ENCODE results near the gene ZNF740. TPM values are rescaled to one million over a fixed set of nuclear protein-coding genes. Genes with fewer than 3 reads are reported as not detected.

ZNF740 gene
- total and polyA plus RNA-seq, 10 of the 15 experiments (the other 5 are each of a cell fraction or from before 2014, with no cell fraction given), result 1.4 to 33.6 (median 11.3) TPM

DNA sequence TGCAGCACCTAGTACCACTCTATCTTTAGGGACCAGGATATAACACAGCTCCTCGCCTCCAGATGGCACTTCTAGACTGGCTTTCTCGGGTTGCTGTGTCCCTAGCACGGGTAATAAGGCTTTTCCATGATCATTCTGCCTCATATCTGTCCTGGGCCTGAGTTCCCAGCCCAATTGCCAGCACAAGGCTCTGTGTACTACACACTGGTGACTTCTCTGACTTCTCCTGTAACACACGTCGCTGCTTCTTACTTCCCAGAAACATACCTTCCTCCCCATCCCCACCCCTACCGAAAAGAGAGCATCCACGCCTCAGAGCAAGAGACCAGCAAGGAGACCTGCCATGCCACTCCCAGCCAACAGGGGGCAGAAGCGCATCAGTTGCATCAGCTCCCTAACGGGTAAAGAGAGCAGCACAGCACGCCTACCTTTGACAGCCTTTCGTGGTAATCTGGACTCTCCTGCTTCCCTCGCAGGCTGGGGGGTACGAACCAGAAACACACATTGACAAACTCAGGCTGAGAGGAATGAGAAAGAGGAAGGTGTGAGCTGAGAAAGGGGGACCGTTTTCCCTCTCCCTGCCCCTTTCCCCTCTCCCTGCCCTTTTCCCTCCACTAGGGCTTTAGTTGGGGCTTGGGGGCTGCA, 21.2 kb upstream of the ZNF740 start (continued):
- no peak for TF ChIP-seq BRCA1 (IDR thresholded peaks at IDR 0.05; ENCODE audit: low read depth, low read length)
- no peak for TF ChIP-seq CHD1 (IDR thresholded peaks at IDR 0.05; ENCODE audit: low read depth, low read length)
- TF ChIP-seq POLR2AphosphoS2 (IDR thresholded peaks at IDR 0.05; ENCODE audit: low read depth, low read length), result no peak
- TF ChIP-seq, protein P1, sequence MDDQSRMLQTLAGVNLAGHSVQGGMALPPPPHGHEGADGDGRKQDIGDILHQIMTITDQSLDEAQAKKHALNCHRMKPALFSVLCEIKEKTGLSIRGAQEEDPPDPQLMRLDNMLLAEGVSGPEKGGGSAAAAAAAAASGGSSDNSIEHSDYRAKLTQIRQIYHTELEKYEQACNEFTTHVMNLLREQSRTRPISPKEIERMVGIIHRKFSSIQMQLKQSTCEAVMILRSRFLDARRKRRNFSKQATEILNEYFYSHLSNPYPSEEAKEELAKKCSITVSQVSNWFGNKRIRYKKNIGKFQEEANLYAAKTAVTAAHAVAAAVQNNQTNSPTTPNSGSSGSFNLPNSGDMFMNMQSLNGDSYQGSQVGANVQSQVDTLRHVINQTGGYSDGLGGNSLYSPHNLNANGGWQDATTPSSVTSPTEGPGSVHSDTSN (IDR thresholded peaks at IDR 0.05; ENCODE audit: insufficient replicate concordance, low read depth, low read length), result no peak
- TF ChIP-seq TAF1 (IDR thresholded peaks at IDR 0.05; ENCODE audit: borderline replicate concordance, low read depth, low read length), result no peak
- no peak for TF ChIP-seq RBBP5 (conservative IDR thresholded peaks at IDR 0.05)
- TF ChIP-seq POLR2AphosphoS5 (IDR thresholded peaks at IDR 0.05; ENCODE audit: low read length), result no peak
- TF ChIP-seq CHD2 (IDR thresholded peaks at IDR 0.05; ENCODE audit: borderline replicate concordance, low read depth, low read length), result 0 out of 2 replicates have a peak, but pooled peaks have one; percentile 13
- TF ChIP-seq NFYB (IDR thresholded peaks at IDR 0.05; ENCODE audit: insufficient read depth, low read depth, low read length), result no peak
- TF ChIP-seq ZNF207 (IDR thresholded peaks at IDR 0.05; ENCODE audit: borderline replicate concordance), result 0 out of 2 replicates have a peak, but pooled peaks have one; percentile 49
- no peak for TF ChIP-seq SPI1 (IDR thresholded peaks at IDR 0.05; ENCODE audit: borderline replicate concordance, insufficient read depth, low read depth, low read length)
- TF ChIP-seq SIX5 (IDR thresholded peaks at IDR 0.05; ENCODE audit: low read depth, low read length, severe bottlenecking), result no peak
- peak; percentile 82 for TF ChIP-seq SMARCA5 (IDR thresholded peaks at IDR 0.05)
- no peak for TF ChIP-seq ZNF217 (IDR thresholded peaks at IDR 0.05)
- no peak for TF ChIP-seq HDAC6 (IDR thresholded peaks at IDR 0.05; ENCODE audit: unreplicated experiment)
- peak; percentile 45; the same call in 1 of the 2 replicates for TF ChIP-seq MXI1 (IDR thresholded peaks at IDR 0.05; ENCODE audit: low read depth, low read length)
- TF ChIP-seq, protein P2, sequence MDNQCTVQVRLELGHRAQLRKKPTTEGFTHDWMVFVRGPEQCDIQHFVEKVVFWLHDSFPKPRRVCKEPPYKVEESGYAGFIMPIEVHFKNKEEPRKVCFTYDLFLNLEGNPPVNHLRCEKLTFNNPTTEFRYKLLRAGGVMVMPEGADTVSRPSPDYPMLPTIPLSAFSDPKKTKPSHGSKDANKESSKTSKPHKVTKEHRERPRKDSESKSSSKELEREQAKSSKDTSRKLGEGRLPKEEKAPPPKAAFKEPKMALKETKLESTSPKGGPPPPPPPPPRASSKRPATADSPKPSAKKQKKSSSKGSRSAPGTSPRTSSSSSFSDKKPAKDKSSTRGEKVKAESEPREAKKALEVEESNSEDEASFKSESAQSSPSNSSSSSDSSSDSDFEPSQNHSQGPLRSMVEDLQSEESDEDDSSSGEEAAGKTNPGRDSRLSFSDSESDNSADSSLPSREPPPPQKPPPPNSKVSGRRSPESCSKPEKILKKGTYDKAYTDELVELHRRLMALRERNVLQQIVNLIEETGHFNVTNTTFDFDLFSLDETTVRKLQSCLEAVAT (IDR thresholded peaks at IDR 0.05), result 0 out of 2 replicates have a peak, but pooled peaks have one; percentile 47
- TF ChIP-seq, protein P3, sequence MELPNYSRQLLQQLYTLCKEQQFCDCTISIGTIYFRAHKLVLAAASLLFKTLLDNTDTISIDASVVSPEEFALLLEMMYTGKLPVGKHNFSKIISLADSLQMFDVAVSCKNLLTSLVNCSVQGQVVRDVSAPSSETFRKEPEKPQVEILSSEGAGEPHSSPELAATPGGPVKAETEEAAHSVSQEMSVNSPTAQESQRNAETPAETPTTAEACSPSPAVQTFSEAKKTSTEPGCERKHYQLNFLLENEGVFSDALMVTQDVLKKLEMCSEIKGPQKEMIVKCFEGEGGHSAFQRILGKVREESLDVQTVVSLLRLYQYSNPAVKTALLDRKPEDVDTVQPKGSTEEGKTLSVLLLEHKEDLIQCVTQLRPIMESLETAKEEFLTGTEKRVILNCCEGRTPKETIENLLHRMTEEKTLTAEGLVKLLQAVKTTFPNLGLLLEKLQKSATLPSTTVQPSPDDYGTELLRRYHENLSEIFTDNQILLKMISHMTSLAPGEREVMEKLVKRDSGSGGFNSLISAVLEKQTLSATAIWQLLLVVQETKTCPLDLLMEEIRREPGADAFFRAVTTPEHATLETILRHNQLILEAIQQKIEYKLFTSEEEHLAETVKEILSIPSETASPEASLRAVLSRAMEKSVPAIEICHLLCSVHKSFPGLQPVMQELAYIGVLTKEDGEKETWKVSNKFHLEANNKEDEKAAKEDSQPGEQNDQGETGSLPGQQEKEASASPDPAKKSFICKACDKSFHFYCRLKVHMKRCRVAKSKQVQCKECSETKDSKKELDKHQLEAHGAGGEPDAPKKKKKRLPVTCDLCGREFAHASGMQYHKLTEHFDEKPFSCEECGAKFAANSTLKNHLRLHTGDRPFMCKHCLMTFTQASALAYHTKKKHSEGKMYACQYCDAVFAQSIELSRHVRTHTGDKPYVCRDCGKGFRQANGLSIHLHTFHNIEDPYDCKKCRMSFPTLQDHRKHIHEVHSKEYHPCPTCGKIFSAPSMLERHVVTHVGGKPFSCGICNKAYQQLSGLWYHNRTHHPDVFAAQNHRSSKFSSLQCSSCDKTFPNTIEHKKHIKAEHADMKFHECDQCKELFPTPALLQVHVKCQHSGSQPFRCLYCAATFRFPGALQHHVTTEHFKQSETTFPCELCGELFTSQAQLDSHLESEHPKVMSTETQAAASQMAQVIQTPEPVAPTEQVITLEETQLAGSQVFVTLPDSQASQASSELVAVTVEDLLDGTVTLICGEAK (IDR thresholded peaks at IDR 0.05; ENCODE audit: borderline replicate concordance), result no peak
- TF ChIP-seq SRF (IDR thresholded peaks at IDR 0.05; ENCODE audit: low read depth in 2 of 2, low read length in 2 of 2), result no peak
- no peak for TF ChIP-seq SMAD5 (IDR thresholded peaks at IDR 0.05; ENCODE audit: low read depth)
- no peak for TF ChIP-seq PAX8 (IDR thresholded peaks at IDR 0.05)
- 0 out of 2 replicates have a peak, but pooled peaks have one; percentile 13 for TF ChIP-seq RFX5 (IDR thresholded peaks at IDR 0.05; ENCODE audit: low read depth, low read length)
- TF ChIP-seq, protein P4, sequence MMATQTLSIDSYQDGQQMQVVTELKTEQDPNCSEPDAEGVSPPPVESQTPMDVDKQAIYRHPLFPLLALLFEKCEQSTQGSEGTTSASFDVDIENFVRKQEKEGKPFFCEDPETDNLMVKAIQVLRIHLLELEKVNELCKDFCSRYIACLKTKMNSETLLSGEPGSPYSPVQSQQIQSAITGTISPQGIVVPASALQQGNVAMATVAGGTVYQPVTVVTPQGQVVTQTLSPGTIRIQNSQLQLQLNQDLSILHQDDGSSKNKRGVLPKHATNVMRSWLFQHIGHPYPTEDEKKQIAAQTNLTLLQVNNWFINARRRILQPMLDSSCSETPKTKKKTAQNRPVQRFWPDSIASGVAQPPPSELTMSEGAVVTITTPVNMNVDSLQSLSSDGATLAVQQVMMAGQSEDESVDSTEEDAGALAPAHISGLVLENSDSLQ (IDR thresholded peaks at IDR 0.05), result 0 out of 2 replicates have a peak, but pooled peaks have one; percentile 8
- TF ChIP-seq STAT1 (conservative IDR thresholded peaks at IDR 0.05), result no peak

Measured in GM12878 (cell line).